ENCODE measurements around the gene HPSE.

Gene HPSE

GRCh38 chr4:83334425-83335241 lies at the start of gene HPSE:
HPSE (minus strand) TSS chr4:83334848; CDS start chr4:83334782, 66 bp downstream.
- H3K9ac ChIP-seq (ENCODE audit: low read length in 2 of 2) = no peak within 1 kb of the TSS
- H3K27me3 ChIP-seq (ENCODE audit: control insufficient read depth in 1 of 2, insufficient read depth in 2 of 2, low read length in 2 of 2) = peaks cover 14 to 17% of the 10 kb centered on the region in 2 donors
- H3K4me3 ChIP-seq (ENCODE audit: low read length in 2 of 2) = peak within 1 kb of the TSS; percentile 49 to 63
- no peaks in the 10 kb centered on the region for H3K9me3 ChIP-seq (ENCODE audit: control insufficient read depth in 2 of 2, low read length in 2 of 2)
- no peaks in the 10 kb centered on the region for H3K36me3 ChIP-seq (ENCODE audit: control insufficient read depth in 2 of 2, insufficient read depth in 2 of 2, low read length in 2 of 2)
- H3K27ac ChIP-seq (ENCODE audit: low read length) = no peak within 1 kb of the TSS
- H3K4me1 ChIP-seq (ENCODE audit: control insufficient read depth, insufficient read depth, low read length) = peaks cover 8% of the 10 kb centered on the region

DNA sequence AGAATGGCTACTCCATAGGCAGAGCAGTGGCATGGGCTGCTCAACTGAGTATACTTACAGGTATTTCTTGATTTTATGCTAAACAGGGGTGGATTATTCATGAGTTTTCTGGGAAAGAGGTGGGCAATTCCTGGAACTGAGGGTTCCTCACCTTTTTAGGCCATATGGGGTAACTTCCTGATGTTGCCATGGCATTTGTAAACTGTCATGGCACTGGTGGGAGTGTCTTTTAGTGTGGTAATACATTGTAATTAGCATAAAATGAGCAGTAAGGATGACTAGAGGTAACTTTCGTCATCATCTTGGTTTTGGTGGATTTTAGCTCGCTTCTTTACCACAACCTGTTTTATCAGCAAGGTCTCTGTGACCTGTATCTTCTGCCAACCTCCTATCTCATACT lies 48.2 kb upstream of the HPSE start:
- H3K27me3 ChIP-seq (ENCODE audit: control insufficient read depth in 1 of 2, insufficient read depth in 2 of 2, low read length in 2 of 2) = no peaks in the 10 kb centered on the region
- no peak overlapping the region for H3K4me3 ChIP-seq (ENCODE audit: low read length in 2 of 2)
- H3K27ac ChIP-seq (ENCODE audit: low read length) = no peak overlapping the region
- no peaks in the 10 kb centered on the region for H3K4me1 ChIP-seq (ENCODE audit: control insufficient read depth, insufficient read depth, low read length)
- H3K36me3 ChIP-seq (ENCODE audit: control insufficient read depth in 2 of 2, insufficient read depth in 2 of 2, low read length in 2 of 2) = no peaks in the 10 kb centered on the region
- peaks cover 0 to 9% of the 10 kb centered on the region in 2 donors for H3K9me3 ChIP-seq (ENCODE audit: control insufficient read depth in 2 of 2, low read length in 2 of 2)
- no peak overlapping the region for H3K9ac ChIP-seq (ENCODE audit: low read length in 2 of 2)

- Histone ChIP-seq H3K9me3 (ENCODE audit: control insufficient read depth in 2 of 2, low read length in 2 of 2) (peaks cover 0 to 9% of the 10 kb centered on the region in 2 donors), H3K27ac (ENCODE audit: low read length) (no peak overlapping the region), H3K9ac (ENCODE audit: low read length in 2 of 2) (no peak overlapping the region), H3K4me1 (ENCODE audit: control insufficient read depth, insufficient read depth, low read length) (no peaks in the 10 kb centered on the region), H3K36me3 (ENCODE audit: control insufficient read depth in 2 of 2, insufficient read depth in 2 of 2, low read length in 2 of 2) (no peaks in the 10 kb centered on the region), H3K27me3 (ENCODE audit: control insufficient read depth in 1 of 2, insufficient read depth in 2 of 2, low read length in 2 of 2) (no peaks in the 10 kb centered on the region), H3K4me3 (ENCODE audit: low read length in 2 of 2) (no peak overlapping the region)
These were observed 46.5 kb upstream of the HPSE start for GRCh38 chr4:83381173-83381572.

GRCh38 chr4:83378419-83378818 lies 43.8 kb upstream of the HPSE start:
- Histone ChIP-seq H3K9ac (ENCODE audit: low read length in 2 of 2) (no peak overlapping the region), H3K9me3 (ENCODE audit: control insufficient read depth in 2 of 2, low read length in 2 of 2) (peaks cover 0 to 9% of the 10 kb centered on the region in 2 donors), H3K27ac (ENCODE audit: low read length) (no peak overlapping the region), H3K36me3 (ENCODE audit: control insufficient read depth in 2 of 2, insufficient read depth in 2 of 2, low read length in 2 of 2) (no peaks in the 10 kb centered on the region), H3K4me3 (ENCODE audit: low read length in 2 of 2) (no peak overlapping the region), H3K27me3 (ENCODE audit: control insufficient read depth in 1 of 2, insufficient read depth in 2 of 2, low read length in 2 of 2) (no peaks in the 10 kb centered on the region), H3K4me1 (ENCODE audit: control insufficient read depth, insufficient read depth, low read length) (no peaks in the 10 kb centered on the region)

GRCh38 chr4:83372931-83373330 lies 38.3 kb upstream of the HPSE start:
- Histone ChIP-seq H3K9me3 (ENCODE audit: control insufficient read depth in 2 of 2, low read length in 2 of 2) (no peaks in the 10 kb centered on the region), H3K9ac (ENCODE audit: low read length in 2 of 2) (no peak overlapping the region), H3K36me3 (ENCODE audit: control insufficient read depth in 2 of 2, insufficient read depth in 2 of 2, low read length in 2 of 2) (no peaks in the 10 kb centered on the region), H3K4me3 (ENCODE audit: low read length in 2 of 2) (no peak overlapping the region), H3K4me1 (ENCODE audit: control insufficient read depth, insufficient read depth, low read length) (no peaks in the 10 kb centered on the region), H3K27ac (ENCODE audit: low read length) (no peak overlapping the region), H3K27me3 (ENCODE audit: control insufficient read depth in 1 of 2, insufficient read depth in 2 of 2, low read length in 2 of 2) (no peaks in the 10 kb centered on the region)

DNA sequence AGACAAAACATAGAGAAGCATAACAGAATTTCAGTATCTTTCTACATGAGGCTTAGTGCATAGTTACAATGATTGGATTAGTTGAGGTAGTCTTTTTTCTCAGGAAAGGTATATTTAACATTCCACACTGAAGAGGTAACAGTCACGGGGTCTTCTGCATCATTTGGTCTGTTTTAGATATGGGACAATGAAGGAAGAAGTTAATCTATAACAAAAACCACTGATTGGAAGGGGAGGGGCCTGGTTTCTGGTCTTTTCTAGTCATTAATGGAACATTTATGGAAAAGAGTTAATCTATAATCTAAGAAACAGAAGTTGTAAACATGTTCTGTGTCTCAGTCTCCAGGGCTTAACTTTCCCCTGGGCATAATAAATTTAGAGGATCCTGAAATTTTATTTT lies 37.3 kb upstream of the HPSE start:
- Histone ChIP-seq H3K27me3 (ENCODE audit: control insufficient read depth in 1 of 2, insufficient read depth in 2 of 2, low read length in 2 of 2) (no peaks in the 10 kb centered on the region), H3K9me3 (ENCODE audit: control insufficient read depth in 2 of 2, low read length in 2 of 2) (no peaks in the 10 kb centered on the region), H3K9ac (ENCODE audit: low read length in 2 of 2) (no peak overlapping the region), H3K4me3 (ENCODE audit: low read length in 2 of 2) (no peak overlapping the region), H3K4me1 (ENCODE audit: control insufficient read depth, insufficient read depth, low read length) (no peaks in the 10 kb centered on the region), H3K27ac (ENCODE audit: low read length) (no peak overlapping the region), H3K36me3 (ENCODE audit: control insufficient read depth in 2 of 2, insufficient read depth in 2 of 2, low read length in 2 of 2) (no peaks in the 10 kb centered on the region)

DNA sequence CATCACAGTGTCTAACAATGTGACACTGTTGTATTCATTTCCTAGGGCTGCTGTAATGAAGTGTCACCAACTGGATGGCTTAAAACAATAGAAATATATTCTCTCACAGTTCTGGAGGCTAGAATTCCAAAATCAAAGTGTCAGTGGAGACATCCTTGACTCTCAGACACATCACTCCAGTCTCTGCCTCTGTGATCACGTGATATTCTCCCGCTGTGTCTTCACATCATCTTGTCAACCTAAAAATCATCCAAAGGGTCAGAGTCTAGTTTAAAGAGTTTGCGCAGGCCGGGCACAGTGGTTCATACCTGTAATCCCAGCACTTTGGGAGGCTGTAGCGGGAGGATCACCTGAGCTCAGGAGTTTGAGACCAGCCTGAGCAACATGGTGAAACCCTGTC lies 36.6 kb upstream of the HPSE start:
- Histone ChIP-seq H3K27me3 (ENCODE audit: control insufficient read depth in 1 of 2, insufficient read depth in 2 of 2, low read length in 2 of 2) (no peaks in the 10 kb centered on the region), H3K36me3 (ENCODE audit: control insufficient read depth in 2 of 2, insufficient read depth in 2 of 2, low read length in 2 of 2) (no peaks in the 10 kb centered on the region), H3K4me3 (ENCODE audit: low read length in 2 of 2) (no peak overlapping the region), H3K4me1 (ENCODE audit: control insufficient read depth, insufficient read depth, low read length) (no peaks in the 10 kb centered on the region), H3K9ac (ENCODE audit: low read length in 2 of 2) (no peak overlapping the region), H3K9me3 (ENCODE audit: control insufficient read depth in 2 of 2, low read length in 2 of 2) (no peaks in the 10 kb centered on the region), H3K27ac (ENCODE audit: low read length) (no peak overlapping the region)

GRCh38 chr4:83370640-83370906 lies 35.9 kb upstream of the HPSE start:
- Histone ChIP-seq H3K27ac (ENCODE audit: low read length) (no peak overlapping the region), H3K9ac (ENCODE audit: low read length in 2 of 2) (no peak overlapping the region), H3K4me3 (ENCODE audit: low read length in 2 of 2) (no peak overlapping the region), H3K9me3 (ENCODE audit: control insufficient read depth in 2 of 2, low read length in 2 of 2) (no peaks in the 10 kb centered on the region), H3K4me1 (ENCODE audit: control insufficient read depth, insufficient read depth, low read length) (no peaks in the 10 kb centered on the region), H3K36me3 (ENCODE audit: control insufficient read depth in 2 of 2, insufficient read depth in 2 of 2, low read length in 2 of 2) (no peaks in the 10 kb centered on the region), H3K27me3 (ENCODE audit: control insufficient read depth in 1 of 2, insufficient read depth in 2 of 2, low read length in 2 of 2) (no peaks in the 10 kb centered on the region)

DNA sequence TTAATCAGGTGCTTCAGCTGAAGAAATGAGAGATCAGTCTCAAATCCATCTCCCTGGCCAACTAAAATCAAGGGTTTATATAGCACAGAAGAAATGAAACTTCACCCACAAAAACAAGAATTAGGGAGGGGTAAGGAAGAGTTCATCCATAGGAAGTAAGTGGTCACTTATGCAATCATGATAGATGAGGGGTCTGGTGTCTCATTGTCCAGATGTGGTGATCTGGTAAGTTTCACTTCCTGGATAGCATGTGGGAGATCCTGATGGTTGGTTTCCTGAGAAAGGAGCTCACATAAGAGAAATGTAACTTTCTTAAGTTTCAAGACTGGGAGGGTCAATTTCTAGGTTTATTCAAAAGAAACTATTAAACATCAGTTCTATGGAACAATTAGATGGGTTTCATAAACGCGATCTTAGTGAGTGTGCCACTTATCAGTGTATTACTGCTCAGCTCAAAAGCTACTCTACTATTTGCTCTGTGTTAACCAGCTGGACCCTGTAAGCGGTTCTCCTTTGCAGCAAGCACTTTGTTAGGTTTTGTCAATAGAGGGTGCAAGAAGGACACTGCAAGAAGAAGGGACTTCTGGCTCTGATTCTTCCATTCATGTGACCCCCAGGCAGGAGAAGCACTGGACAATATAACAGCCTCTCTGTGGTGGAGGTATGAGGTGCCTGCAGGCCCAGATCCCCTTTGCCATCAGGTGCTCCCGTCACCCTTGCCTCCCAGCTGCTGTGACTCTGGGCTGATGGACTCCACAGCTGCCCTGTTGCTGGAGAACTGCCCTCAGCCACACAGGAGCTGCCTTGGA lies 35.4 kb upstream of the HPSE start:
- no peaks in the 10 kb centered on the region for H3K27me3 ChIP-seq (ENCODE audit: control insufficient read depth in 1 of 2, insufficient read depth in 2 of 2, low read length in 2 of 2)
- no peaks in the 10 kb centered on the region for H3K4me1 ChIP-seq (ENCODE audit: control insufficient read depth, insufficient read depth, low read length)
- H3K9ac ChIP-seq (ENCODE audit: low read length in 2 of 2) = no peak overlapping the region
- no peaks in the 10 kb centered on the region for H3K36me3 ChIP-seq (ENCODE audit: control insufficient read depth in 2 of 2, insufficient read depth in 2 of 2, low read length in 2 of 2)
- no peaks in the 10 kb centered on the region for H3K9me3 ChIP-seq (ENCODE audit: control insufficient read depth in 2 of 2, low read length in 2 of 2)
- no peak overlapping the region for H3K4me3 ChIP-seq (ENCODE audit: low read length in 2 of 2)
- H3K27ac ChIP-seq (ENCODE audit: low read length) = no peak overlapping the region

GRCh38 chr4:83364312-83364711 lies 29.7 kb upstream of the HPSE start:
- H3K27ac ChIP-seq (ENCODE audit: low read length) = no peak overlapping the region
- H3K9ac ChIP-seq (ENCODE audit: low read length in 2 of 2) = no peak overlapping the region
- no peaks in the 10 kb centered on the region for H3K9me3 ChIP-seq (ENCODE audit: control insufficient read depth in 2 of 2, low read length in 2 of 2)
- H3K36me3 ChIP-seq (ENCODE audit: control insufficient read depth in 2 of 2, insufficient read depth in 2 of 2, low read length in 2 of 2) = no peaks in the 10 kb centered on the region
- H3K4me3 ChIP-seq (ENCODE audit: low read length in 2 of 2) = no peak overlapping the region
- H3K4me1 ChIP-seq (ENCODE audit: control insufficient read depth, insufficient read depth, low read length) = no peaks in the 10 kb centered on the region
- H3K27me3 ChIP-seq (ENCODE audit: control insufficient read depth in 1 of 2, insufficient read depth in 2 of 2, low read length in 2 of 2) = no peaks in the 10 kb centered on the region

All from stomach smooth muscle (tissue), 2 donors.